ENCODE measurements around the gene CAV2.
"Not testable (repeated sequence)": the region's sequence is repeated elsewhere in the genome, so short reads cannot be mapped to it uniquely, and the experiment has no call there.

CAV2 gene

GRCh38 chr7:116499168-116500077, at the start of gene CAV2:
Gene CAV2, plus strand, starts transcription at chr7:116499738. Its CDS starts 44 bp downstream, at chr7:116499782.
- DNase-seq: no peak

- no peak for DNase-seq
Measured at GRCh38 chr7:116449950-116450349, 49.6 kb upstream of the CAV2 start.

GRCh38 chr7:116451957-116452729, 47.4 kb upstream of the CAV2 start:
- DNase-seq: no peak

GRCh38 chr7:116454377-116454776, 45.2 kb upstream of the CAV2 start:
- DNase-seq: no peak

- DNase-seq: no peak
Measured at GRCh38 chr7:116455009-116455408, 44.5 kb upstream of the CAV2 start.

- no peak for DNase-seq
Measured at GRCh38 chr7:116455499-116455898, 44.0 kb upstream of the CAV2 start.

GRCh38 chr7:116461500-116461899, 38.0 kb upstream of the CAV2 start:
- no peak for DNase-seq

GRCh38 chr7:116463956-116464355, 35.6 kb upstream of the CAV2 start:
- no peak for DNase-seq

- DNase-seq: no peak
Measured at GRCh38 chr7:116464375-116464774, 35.2 kb upstream of the CAV2 start.

GRCh38 chr7:116465125-116465524, 34.4 kb upstream of the CAV2 start:
- DNase-seq: no peak

GRCh38 chr7:116468534-116468933, 31.0 kb upstream of the CAV2 start:
- no peak for DNase-seq

- DNase-seq: no peak
Measured at GRCh38 chr7:116477625-116478024, 21.9 kb upstream of the CAV2 start.

GRCh38 chr7:116478834-116479233, 20.7 kb upstream of the CAV2 start:
- no peak for DNase-seq

GRCh38 chr7:116483271-116483942, 16.1 kb upstream of the CAV2 start:
- DNase-seq: no peak

- DNase-seq: not testable (repeated sequence)
Measured at GRCh38 chr7:116484389-116484788, 15.1 kb upstream of the CAV2 start.

- no peak for DNase-seq
Measured at GRCh38 chr7:116487907-116488521, 11.5 kb upstream of the CAV2 start.

- DNase-seq: no peak
Measured at GRCh38 chr7:116490351-116490750, 9.2 kb upstream of the CAV2 start.

GRCh38 chr7:116491887-116492653, 7.5 kb upstream of the CAV2 start:
- no peak for DNase-seq

GRCh38 chr7:116492654-116493109, 6.9 kb upstream of the CAV2 start:
- DNase-seq: no peak

GRCh38 chr7:116493449-116493848, 6.1 kb upstream of the CAV2 start:
- no peak for DNase-seq

- no peak for DNase-seq
Measured at GRCh38 chr7:116494472-116494871, 5.1 kb upstream of the CAV2 start.

- DNase-seq: no peak
Measured at GRCh38 chr7:116495736-116496135, 3.8 kb upstream of the CAV2 start.

Data from NCI-H1694 treated with DMSO at 0.1 percent for 48 hours (cell line).